NB4 (cell line): ENCODE data around the gene VAC14.

Experiments used
- DNase-seq: peaks from one replicate; pipeline ENCODE4 v3.0.0; 2010; ENCODE audit warnings: low read depth
- H3K4me3 ChIP-seq: one replicate; pipeline ENCODE4 v1.5.1; 2011; ENCODE audit warnings: mild to moderate bottlenecking, low read depth, low read length, moderate library complexity
- CTCF ChIP-seq: IDR thresholded peaks from one replicate; pipeline ENCODE4 v1.5.1; 2012; ENCODE audit warnings: low read depth, low read length
- MAX ChIP-seq: IDR thresholded peaks from 2 replicates; pipeline ENCODE4 v1.6.1; 2011; ENCODE audit warnings: low read depth, low read length
- MYC ChIP-seq: IDR thresholded peaks from 2 replicates; pipeline ENCODE4 v1.6.1; 2011; ENCODE audit warnings: low read depth, low read length
- POLR2A ChIP-seq: IDR thresholded peaks from 2 replicates; pipeline ENCODE4 v1.6.1; 2011; ENCODE audit warnings: mild to moderate bottlenecking; ENCODE audit not compliant: insufficient read length; ENCODE audit errors: extremely low read depth

Gene VAC14

GRCh38 chr16:70685061-70685937, 115.7 kb downstream of the VAC14 start:
- DNase-seq, result peak; percentile 49
- H3K4me3 ChIP-seq, result peak overlapping the region; percentile 97
- TF ChIP-seq MYC (no peak), POLR2A (no peak), MAX (no peak), CTCF (no peak)

GRCh38 chr16:70684146-70685060, 116.6 kb downstream of the VAC14 start:
- DNase-seq, result no peak
- no peak for TF ChIP-seq POLR2A
- no peak for TF ChIP-seq MYC
- no peak for TF ChIP-seq CTCF
- TF ChIP-seq MAX, result no peak
- peak overlapping the region; percentile 97 for H3K4me3 ChIP-seq

- no peak for TF ChIP-seq MAX
- no peak for TF ChIP-seq CTCF
- no peak for TF ChIP-seq MYC
- TF ChIP-seq POLR2A, result no peak
- no peak for DNase-seq
- peak overlapping the region; percentile 97 for H3K4me3 ChIP-seq
Observed at GRCh38 chr16:70683146-70683944, 117.6 kb downstream of the VAC14 start.

GRCh38 chr16:70682239-70683145, 118.5 kb downstream of the VAC14 start:
- TF ChIP-seq MYC (no peak), CTCF (no peak), POLR2A (no peak), MAX (no peak)
- DNase-seq, result no peak
- H3K4me3 ChIP-seq, result peak overlapping the region; percentile 97
